NCI-H1417 treated with DMSO at 0.1 percent for 48 hours (cell line): ENCODE measurements around the gene KCNMA1.

Source experiments
- DNase-seq: peaks from one replicate; lab custom pipeline; 2025; lab: John Stamatoyannopoulos, UW

The KCNMA1 gene

DNA sequence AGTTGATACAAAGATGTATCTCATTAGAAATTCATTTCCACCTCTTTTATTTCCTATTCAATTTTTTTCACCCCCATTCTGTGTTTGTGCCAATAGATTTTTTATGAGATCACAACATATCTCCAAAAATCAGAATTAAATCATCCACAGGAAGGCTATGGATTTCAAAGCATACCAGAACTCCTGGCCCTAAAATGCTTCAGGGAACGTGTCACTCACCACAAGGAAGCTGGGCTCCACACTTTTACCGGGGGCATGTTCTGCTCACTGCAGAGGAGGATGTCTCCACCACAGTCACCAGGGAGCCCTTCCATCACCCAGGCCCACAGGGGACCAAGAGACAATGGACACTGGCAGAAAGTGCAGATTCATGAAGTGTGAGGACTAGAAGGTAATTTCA lies 456.8 kb downstream of the KCNMA1 start:
- DNase-seq = no peak

DNA sequence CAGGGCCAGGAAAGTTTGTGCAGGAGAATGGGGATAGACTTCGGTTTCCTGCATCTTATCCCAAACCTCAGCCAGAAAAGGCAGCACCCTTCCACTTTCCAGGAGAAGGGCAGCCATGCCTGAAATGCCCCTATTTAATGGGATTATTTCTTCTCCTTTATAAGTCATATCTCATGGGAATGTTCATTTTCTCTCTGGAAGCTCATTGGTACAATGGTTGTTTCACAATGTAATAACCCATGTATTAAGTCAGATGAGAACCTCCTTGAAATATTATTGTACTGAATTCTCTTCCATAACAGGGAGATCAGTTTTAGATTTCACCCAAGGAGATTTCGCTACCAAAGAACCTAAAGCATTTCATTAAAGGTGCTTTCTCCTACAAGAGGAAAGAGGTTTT lies 457.5 kb downstream of the KCNMA1 start:
- no peak for DNase-seq

DNA sequence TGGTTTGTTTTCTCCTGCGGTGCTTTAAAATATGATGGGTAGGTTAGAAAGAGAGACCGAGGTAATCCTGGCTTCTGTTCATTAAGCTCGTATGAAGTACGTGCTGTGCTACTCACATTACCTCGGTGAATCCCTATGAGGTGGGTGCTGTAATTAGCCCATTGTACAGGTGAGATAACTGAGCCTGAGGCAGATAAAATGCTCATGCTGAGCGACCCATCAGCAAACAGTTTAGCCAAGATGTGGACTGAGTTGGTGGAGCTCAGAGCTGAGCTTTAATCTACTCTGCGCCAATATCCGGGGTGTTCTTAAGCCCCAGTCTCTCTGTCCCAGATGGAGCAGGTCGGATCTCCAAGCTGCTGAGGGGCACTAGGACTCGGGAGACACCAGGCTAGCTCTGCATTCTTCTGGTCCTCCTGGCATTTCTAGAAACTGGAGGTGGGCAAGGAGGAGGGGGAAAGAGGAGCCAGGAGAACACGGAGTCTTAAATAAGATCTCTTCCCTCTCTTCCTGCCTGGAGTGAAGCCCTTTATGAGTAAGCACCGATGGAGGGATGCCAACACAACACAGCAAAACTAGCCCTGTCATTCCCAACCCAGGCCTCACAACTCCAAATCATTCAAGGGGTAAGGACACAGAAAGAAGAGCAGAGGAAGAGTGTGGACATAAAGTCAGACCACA lies 458.5 kb downstream of the KCNMA1 start:
- DNase-seq = no peak

DNA sequence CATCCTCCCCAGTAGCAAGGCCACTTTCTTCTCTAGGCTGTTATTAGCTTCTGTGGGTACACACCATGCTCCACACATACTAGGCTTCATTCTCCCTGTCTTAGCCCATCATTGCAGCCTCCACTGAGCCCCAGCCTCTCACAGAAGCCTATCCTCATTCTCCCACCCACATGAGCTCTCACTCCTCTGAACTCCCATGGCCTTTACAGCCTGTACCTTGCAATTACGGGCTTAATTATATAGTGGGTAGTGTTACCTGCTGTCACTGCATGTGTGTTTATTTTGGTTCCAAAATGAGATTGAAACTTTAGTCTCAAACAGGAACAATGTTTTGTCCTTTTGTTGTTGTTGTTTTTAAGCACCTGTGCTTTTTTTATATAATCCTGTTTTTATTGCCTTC lies 460.0 kb downstream of the KCNMA1 start:
- DNase-seq = no peak

DNA sequence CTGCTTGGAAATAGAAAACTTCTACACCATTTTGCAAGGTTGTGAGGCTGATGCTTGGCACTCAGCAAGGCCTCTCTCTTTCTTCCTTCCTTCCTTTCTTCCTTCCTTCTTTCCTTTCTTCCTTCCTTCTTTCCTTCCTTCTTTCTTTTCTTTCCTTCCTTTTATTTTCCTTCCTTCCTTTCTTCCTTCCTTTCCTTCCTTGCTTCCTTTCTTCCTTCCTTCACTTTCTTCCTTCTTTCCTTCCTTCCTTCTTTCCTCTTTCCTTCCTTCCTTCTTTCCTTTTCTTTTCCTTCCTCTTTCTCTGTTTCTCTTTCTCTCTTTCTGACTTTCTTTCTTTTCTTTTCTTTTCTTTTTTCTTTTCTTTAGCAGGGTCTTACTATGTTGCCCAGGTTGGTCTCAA lies 460.4 kb downstream of the KCNMA1 start:
- no peak for DNase-seq

DNA sequence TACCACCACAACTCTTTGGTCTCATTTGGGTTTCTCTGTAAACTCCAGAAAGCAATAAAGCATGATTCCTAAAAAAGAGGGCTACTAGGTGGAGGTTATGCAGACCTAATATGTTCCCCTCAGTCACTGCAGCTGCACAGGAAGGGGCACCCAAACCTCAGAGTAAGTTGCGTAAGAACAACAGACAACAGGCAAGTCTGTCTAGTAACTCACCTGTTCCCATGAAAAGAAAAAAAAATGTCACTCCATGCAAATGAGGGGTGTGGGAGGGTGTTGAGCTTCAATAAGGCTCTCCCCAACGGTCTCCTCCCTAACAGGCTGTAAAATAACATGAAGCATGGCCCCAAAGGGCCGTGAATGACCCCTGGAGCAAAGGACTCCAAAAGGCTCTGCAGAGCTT lies 461.4 kb downstream of the KCNMA1 start:
- no peak for DNase-seq

DNA sequence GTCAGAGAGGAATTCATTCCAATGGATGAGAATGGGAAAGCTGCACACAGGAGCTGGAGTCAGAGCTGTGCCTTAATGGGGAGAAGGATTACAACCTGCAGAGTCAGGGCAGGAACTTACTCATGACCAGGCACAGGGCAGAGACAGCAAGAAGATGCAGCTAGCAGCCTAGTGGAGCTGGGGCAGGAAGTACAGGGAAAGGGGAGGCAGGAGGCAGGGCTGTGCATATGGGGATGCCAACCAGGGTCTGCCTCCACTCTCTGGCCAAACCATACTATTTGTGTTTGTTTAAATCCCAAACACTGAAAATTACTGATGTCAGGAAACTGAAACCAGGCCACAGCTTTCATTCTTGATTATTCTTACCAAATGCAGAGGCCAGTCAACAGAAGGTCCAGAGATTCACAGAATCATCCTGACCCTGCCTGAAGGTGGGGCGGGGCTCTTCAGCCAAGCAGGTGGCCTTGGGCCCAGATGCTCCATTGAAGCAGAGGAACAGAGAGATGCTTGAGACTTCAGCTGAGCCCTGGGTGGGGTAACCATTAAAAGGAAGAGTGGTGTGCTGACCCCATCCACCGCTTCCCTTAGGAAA lies 461.9 kb downstream of the KCNMA1 start:
- DNase-seq = no peak

DNA sequence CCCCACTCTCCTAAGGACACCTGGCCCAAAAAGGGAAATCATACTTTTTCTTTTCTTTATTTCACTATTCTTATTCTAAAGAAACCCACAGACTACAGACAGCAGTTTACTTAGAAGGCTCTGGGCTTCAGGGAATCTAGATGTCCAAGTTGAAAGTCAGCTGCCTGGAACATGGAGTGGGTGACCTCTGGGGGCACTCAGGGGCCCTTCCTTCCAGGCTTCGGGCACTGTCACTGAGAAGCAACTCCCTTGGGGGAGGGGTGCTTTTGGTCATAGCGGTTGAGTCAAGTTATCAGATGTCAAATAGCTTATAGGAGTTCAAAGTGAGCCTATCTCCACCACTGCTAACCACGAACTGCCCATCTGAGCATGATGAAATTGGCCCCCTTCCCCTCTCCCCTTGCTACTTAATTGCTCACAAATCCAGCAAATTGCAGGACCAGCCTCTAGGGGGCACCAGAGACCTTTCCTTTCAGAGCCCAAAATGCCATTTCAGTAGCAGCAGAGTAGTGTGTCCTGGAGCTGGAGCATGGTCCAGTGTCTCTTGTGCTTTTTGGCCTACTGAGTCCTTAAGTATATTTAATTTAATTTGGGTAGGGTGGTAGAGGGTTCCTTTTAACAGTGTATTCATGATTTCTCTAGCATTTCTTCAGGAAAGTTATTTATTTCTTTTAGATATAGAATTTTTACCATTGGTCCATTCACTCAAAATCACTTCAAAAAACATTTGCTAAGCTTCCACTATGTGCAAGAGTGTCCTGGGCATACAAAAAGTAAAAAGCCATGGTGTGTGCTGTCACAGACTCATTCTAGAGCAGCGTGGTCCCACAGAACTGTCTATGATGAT lies 463.8 kb downstream of the KCNMA1 start:
- peak; percentile 15 for DNase-seq

DNA sequence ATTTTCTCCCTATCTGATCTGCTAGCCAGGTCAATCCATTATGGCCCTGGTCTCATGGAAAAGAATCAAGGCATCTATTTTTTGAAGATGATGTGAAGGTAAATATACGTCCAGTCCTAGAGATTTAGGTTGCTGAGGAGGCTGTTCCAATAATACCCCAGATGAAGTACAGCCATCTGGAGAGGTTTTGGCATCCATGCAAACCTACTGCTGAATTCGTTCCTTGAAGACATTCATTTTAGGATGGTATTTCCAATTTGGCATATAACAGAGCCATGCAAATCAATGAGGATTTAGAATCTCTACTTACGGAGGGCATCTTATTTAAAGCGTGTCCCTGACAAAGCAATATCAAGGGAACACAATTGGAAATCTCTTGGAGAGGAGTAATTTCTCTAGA lies 465.5 kb downstream of the KCNMA1 start:
- no peak for DNase-seq

DNA sequence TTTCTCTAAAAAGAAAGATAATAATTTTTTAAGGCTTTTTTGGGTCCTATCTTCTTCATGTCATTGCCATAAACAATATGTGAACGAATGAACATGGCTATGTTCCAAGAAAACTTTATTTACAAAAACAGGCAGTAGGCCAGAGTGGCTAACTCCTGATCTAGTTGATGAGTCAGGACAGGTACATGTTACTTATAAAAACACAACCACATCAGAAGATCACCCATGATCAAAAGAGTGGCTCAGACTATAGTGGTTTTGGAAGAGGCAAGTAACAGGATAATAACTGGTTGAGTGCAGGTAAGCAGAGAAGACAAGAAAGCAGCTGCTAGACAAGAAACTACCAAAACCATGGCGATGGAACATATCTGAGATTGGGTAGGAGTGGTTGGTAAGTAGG lies 468.7 kb downstream of the KCNMA1 start:
- DNase-seq = no peak

DNA sequence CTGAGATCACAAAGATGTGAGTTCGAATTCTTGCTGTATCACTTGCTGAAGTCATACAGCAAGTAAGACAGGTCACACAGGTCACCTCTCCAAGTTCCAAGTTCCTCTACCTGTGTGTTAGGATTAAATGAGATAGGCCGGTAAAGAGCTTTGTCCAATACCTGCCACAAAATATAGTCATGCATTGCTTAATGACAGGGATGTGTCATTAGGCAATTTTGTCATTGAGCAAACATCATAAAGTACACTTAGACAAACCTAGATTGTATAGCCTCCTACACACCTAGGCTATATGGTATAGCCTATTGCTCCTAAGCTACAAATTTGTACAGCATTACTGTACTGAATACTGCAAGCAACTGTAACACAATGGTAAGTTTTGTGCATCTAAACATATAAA lies 469.4 kb downstream of the KCNMA1 start:
- no peak for DNase-seq

DNA sequence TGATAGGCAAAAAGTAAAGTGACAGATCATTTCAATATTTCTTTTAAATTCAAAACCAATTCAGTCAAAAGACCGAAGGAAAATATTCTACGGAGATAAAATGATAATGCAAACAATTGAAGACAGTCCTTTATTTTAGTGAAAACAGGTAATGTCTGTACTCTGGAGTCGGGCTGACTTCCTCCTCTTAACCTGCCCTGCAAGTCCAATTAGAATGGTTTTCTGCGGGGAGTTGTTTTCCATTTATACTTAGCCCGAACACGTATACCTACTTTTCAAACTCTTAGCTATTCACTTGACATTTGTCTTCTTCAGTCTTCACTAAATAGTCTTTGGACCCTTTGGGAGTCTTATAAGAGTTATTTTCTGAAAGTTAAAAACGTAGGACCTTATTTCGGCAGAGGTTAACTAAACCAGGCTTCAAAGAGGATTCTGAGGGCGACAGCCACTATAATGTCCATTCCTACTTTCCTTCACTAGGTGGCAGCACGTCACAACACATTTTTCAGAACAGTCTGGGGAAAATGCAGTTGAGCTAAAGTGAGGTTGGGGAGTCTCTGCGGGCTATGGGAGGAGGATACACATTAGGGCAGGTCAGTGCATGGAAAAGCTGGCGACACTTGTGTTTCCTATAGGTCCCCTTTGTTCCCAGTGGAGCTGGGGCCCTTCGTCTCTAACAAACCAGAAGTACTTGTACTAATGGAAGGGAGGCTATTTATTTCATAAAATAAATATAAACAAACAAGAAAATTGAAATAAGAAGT lies 472.0 kb downstream of the KCNMA1 start:
- DNase-seq = peak; percentile 7

DNA sequence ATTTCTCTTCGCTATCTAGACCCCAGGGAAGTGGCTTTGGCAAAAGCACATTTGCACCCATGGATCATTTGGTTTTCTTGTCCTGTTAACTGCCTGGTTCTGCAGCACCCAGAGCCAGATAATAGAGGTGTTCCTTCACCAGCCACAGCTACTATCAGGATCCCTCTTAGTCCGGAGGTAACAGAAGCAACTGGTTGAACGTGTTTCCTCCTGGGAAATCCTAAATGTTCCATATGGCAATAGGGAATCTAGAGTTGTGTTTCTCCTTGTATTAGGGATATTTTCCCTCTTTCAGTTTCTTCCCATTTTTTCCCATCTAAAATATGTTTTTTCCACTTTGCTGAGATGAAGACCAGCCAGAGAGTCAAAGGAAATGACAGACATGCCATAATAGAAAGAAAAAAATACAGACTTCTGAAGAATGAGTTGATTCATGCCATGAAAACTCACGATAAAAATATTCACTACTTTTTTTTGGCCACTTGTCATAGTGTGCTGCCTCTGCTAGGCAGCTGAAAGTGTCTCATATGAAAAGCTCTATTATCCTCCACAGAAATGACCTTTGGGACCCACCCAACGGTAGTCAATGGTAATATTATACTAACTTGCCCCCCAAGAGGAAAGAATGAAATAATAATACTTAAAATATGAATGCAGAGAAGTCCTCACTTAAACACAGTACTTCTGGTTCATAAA lies 472.8 kb downstream of the KCNMA1 start:
- DNase-seq = no peak

DNA sequence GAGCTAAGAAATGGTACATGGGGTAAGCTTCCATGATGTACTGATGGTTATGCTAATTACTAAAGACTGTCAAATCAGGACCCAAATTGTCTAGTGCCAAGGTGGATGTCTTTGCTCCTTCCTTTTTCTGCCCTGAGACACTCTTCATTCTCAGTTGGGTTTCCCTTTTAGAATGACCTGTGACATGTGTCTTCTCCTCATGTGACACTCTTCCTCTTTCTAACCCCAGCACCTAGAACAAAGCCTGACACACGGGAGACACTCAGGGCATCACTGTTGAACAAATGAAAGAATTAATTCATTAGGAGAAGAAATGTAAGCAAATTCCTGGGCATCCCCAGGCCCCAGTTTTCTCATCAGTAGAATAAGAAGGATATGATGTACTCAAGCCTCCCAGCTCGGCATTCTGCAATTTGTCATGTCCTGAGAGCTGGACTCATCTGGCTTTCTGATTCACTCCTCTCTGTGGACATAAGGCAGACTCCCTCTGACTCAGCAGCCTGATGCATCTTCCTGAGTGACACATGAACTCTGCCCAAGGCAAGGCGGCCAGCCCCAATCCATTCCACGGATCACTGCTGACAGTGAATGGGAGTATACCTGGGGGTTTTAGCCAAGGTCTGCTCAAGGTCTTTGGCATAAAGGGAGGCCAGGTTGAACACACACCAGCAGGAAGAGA lies 473.8 kb downstream of the KCNMA1 start:
- DNase-seq = no peak

DNA sequence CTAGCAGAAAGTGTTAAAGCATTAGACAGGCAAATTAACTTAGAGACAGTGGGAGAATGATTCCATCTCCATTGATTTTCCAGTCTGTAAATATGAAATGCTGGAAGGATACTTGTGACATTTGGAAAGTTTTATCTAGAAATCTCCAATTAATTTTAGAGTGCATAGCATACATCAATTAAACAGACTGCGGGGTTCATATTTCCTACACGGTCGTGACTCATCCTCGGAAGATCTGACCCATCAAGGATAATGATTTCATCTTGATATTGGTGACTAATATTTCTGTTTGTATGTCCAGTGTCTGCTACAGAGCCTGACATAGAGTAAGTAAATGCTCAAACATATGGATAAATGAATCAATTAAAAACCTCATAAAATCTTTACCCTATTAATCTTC lies 474.9 kb downstream of the KCNMA1 start:
- DNase-seq = no peak

DNA sequence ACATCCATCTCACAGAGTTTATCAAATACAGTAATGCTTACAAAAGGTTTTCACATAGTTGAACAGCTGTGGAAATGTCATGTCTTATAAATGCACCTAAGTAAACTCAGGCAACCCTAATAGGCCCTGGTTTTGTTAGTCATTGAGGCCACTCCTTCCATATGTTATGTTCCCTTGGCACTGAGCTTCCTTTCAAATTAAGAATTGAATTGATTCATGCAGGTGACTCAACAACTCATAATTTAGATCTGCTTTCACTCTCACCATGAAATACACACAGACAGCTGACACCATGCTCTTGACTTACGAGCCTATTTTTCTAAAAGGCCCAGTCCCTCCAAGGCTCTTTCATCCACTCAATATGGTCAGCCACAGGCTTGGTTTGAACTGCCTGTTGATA lies 476.9 kb downstream of the KCNMA1 start:
- DNase-seq = peak; percentile 33

DNA sequence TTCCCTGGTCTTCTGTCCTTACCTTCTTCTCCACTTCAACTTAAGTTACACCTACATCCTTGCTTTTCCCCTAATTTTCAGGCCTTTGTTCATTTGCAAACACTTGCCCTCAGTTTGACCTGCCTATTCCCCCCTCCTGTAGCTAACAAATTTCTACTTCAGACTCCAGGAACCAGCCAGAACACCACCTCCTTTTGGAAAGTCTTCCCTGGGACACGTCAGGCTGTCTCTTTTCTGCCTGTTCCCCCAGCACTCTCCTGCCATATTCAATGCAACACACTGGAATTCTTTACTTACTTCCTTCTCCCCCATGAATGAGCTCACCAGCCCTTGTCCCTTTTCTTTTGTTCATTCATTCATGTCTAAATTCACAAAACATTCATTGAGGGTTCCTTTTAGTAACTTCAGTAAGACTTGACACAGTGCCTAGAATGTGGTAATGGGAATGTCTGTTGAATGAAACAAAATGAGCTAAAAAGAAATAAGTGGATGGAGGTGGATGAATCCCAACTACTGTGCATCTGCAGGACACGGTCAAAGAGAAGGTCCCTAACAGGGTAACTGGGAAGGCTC lies 478.0 kb downstream of the KCNMA1 start:
- no peak for DNase-seq

DNA sequence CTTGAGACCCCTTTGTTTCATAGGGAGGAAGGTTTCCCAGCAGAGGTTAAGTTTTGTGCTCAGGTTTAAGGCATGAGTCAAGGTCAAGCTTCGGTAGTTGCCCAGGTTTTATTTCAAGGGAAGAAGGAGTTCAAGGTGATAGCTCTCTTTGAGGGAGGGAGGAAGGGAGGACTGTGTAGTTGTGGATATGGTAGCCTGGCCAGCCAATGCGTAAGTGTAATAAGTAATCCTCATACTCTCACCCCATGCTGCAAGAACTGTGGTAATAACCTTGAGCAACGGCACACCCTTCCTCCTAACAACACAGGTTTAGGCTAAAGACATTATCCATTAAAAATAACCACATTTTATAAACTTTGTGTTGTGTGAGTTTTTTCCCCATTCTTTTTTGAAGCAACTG lies 478.9 kb downstream of the KCNMA1 start:
- no peak for DNase-seq

DNA sequence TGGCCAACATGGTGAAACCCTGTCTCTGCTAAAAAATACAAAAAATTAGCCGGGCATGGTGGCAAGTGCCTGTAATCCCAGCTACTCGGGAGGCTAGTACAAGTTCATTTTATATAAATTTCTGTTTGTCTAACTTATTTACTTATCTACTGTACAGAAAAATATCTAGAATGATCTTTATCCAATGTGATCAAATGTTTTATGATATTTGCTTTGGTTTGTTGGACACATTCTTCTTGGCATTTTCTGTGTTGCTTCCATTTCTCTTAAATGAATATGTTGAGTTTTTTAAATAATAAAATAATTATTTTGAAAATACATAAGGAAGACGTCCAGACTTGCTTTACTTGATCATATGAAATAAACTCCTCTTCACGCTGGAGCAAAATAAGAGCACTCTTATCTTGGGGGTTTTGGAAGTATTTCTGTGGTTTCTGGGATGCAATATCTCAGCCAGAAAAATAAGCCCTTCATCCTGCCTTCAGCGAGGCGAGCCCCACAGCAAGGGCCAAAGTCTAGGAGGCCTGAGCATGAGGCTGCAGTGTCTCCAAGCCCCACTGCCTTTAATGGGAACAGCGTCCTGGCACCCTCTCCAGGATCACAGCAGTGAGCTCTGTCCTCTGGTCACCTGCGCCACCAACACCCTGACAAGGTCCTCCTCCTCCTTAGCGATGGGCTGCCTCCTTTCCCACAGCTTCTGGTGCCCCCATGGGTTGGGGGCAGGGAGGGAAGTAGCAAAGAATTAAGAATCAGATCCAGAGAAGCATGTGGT lies 480.2 kb downstream of the KCNMA1 start:
- no peak for DNase-seq

DNA sequence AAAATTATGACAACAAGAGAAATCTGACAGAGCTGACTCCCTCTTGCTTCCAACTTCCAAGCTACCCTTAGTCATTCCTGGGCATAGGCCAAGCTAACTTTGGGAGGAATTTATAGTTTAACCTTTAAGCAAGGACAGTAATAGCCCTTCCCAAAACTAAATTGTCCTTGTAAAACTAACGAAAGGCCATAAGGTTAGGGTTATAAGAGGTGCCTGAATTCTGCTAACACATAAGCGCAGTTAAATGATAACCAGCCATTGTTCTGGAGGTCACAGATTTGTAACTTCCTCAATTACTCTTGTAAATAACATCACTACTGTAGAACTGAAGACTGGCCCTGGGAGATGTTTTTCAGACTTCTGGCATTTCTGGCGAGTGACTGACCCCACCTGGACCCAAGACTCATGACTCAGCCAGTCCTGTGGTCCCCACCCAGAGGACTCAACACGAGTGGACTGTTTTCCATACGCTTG lies 481.2 kb downstream of the KCNMA1 start:
- DNase-seq = no peak
